HCT116 (cell line): ENCODE data around the gene IGSF9B. TPM values are rescaled to one million over a fixed set of nuclear protein-coding genes. Genes with fewer than 3 reads are reported as not detected.

Experiments used
- ATAC-seq: fragments of 200-7000 bp; cut with Tn5 transposase; 2 replicates; pipeline ENCODE4 v1.9.1; 2020; ENCODE audit warnings: mild to moderate bottlenecking, moderate library complexity
- BruUV-seq: library from RNA; stranded (reverse); fragments of 400-500 nt; replicated peaks from 2 replicates; lab custom pipeline; 2021; lab: Mats Ljungman, UMichigan
- CTCF ChIA-PET: fragments of 300-600 bp; sonication (Branson Sonifier 250); formaldehyde crosslinking; loops from one replicate; lab custom pipeline; 2021; ENCODE audit warnings: antibody characterized with exemption; lab: Charles Lee
- POLR2A ChIA-PET: fragments of 300-600, 350-600 bp; sonication (Branson Sonifier 250); formaldehyde crosslinking; loops from one replicate; lab custom pipeline; 2021; ENCODE audit warnings: antibody characterized with exemption; lab: Charles Lee
- RAD21 ChIA-PET, 2 experiments: fragments of 300-600 bp; sonication (Branson Sonifier 250); formaldehyde crosslinking; loops; one replicate each; lab custom pipeline; 2023; ENCODE audit warnings: low total read pairs in 2 of 2; ENCODE audit not compliant: uncharacterized antibody in 2 of 2, unreplicated experiment in 2 of 2, low non-redundant PET in 1 of 2; lab: Charles Lee
- DNase-seq: peaks from one replicate; pipeline ENCODE4 v3.0.0-alpha.2; 2010; ENCODE audit warnings: low read depth, low spot score
- H2AFZ ChIP-seq: fragments of 200-600 bp; shearing (Covaris generic), sonication (generic); 2 replicates; pipeline ENCODE4 v1.6.1; 2017; ENCODE audit warnings: low read depth, mixed run types, mixed read lengths, antibody characterized with exemption, low read length; ENCODE audit not compliant: poor library complexity, severe bottlenecking
- H3K27ac ChIP-seq: 2 replicates; pipeline ENCODE4 v1.5.1; 2012; ENCODE audit warnings: low read depth, low read length
- H3K27me3 ChIP-seq: fragments of 200-600 bp; sonication (generic); 2 replicates; pipeline ENCODE4 v1.6.1; 2016; ENCODE audit warnings: mixed run types, low read length, mixed read lengths; ENCODE audit not compliant: insufficient read depth
- H3K36me3 ChIP-seq, 2 experiments: fragments of 200-500 bp in 1 of 2; fragments of 200-600 bp in 1 of 2; sonication (Bioruptor generic) in 1 of 2; sonication (generic) in 1 of 2; 2 replicates each; pipeline versions ENCODE4 v1.5.1 to v1.6.1; 2014 to 2016; ENCODE audit warnings: low read length in 2 of 2, inconsistent platforms in 1 of 2, mixed read lengths in 1 of 2, mixed run types in 1 of 2; ENCODE audit not compliant: insufficient read depth in 2 of 2, control insufficient read depth in 1 of 2
- H3K4me1 ChIP-seq, 2 experiments: fragments of 200-600 bp in 1 of 2; sonication (generic) in 1 of 2; 2 replicates each; pipeline versions ENCODE4 v1.5.1 to v1.6.1; 2012 to 2017; ENCODE audit warnings: low read length in 2 of 2, inconsistent platforms in 1 of 2, mild to moderate bottlenecking in 1 of 2, mixed read lengths in 1 of 2, mixed run types in 1 of 2, moderate library complexity in 1 of 2; ENCODE audit not compliant: insufficient read depth in 2 of 2, control insufficient read depth in 1 of 2
- H3K4me2 ChIP-seq: fragments of 200-600 bp; sonication (generic); 2 replicates; pipeline ENCODE4 v1.6.1; 2017; ENCODE audit warnings: mixed run types, low read length, mixed read lengths
- H3K4me3 ChIP-seq, 2 experiments: fragments of 200-600 bp in 1 of 2; sonication (generic) in 1 of 2; replicated peaks in 1 of 2; 2 replicates each; pipeline ENCODE4 v1.5.1; 2011 to 2016; ENCODE audit warnings: low read length in 2 of 2, control low read depth in 1 of 2, low read depth in 1 of 2, mild to moderate bottlenecking in 1 of 2, mixed read lengths in 1 of 2, mixed run types in 1 of 2
- H3K79me2 ChIP-seq: fragments of 200-600 bp; sonication (generic); 2 replicates; pipeline ENCODE4 v1.6.1; 2017; ENCODE audit warnings: mild to moderate bottlenecking, mixed run types, low read length, moderate library complexity, mixed read lengths; ENCODE audit not compliant: insufficient read depth
- H3K9ac ChIP-seq: fragments of 200-600 bp; sonication (generic); 2 replicates; pipeline ENCODE4 v1.6.1; 2016; ENCODE audit warnings: low read length, mixed read lengths
- H3K9me2 ChIP-seq: fragments of 200-600 bp; sonication (generic), shearing (Covaris generic); 2 replicates; pipeline ENCODE4 v1.6.1; 2017; ENCODE audit warnings: mixed run types, mild to moderate bottlenecking, moderate library complexity; ENCODE audit not compliant: insufficient read depth
- H3K9me3 ChIP-seq, 2 experiments: fragments of 200-500 bp in 1 of 2; fragments of 200-600 bp in 1 of 2; sonication (Bioruptor generic) in 1 of 2; sonication (generic) in 1 of 2; 2 replicates each; pipeline ENCODE4 v1.6.1; 2014 to 2017; ENCODE audit warnings: low read length in 2 of 2, mixed read lengths in 2 of 2, inconsistent platforms in 1 of 2, low read depth in 1 of 2, mild to moderate bottlenecking in 1 of 2, mixed run types in 1 of 2, moderate library complexity in 1 of 2; ENCODE audit not compliant: control insufficient read depth in 1 of 2, insufficient read depth in 1 of 2
- H4K20me1 ChIP-seq: fragments of 200-600 bp; sonication (generic), shearing (Covaris generic); 2 replicates; pipeline ENCODE4 v1.6.1; 2017; ENCODE audit warnings: mixed run types, mild to moderate bottlenecking, moderate library complexity; ENCODE audit not compliant: insufficient read depth
- EGR1 ChIP-seq: IDR thresholded peaks from 2 replicates; pipeline ENCODE4 v1.6.1; 2012; ENCODE audit warnings: low read depth
- ELF1 ChIP-seq: IDR thresholded peaks from 2 replicates; pipeline ENCODE4 v1.6.1; 2012; ENCODE audit warnings: low read depth, borderline replicate concordance
- EZH2phosphoT487 ChIP-seq: fragments of 200-600 bp; IDR thresholded peaks from 2 replicates; pipeline ENCODE4 v1.6.1; 2018; ENCODE audit warnings: antibody characterized with exemption, borderline replicate concordance
- FOSL1 ChIP-seq: IDR thresholded peaks from 2 replicates; pipeline ENCODE4 v1.6.1; 2012; ENCODE audit warnings: low read depth
- POLR2A ChIP-seq: IDR thresholded peaks from 2 replicates; pipeline ENCODE4 v1.7.0; 2011; ENCODE audit warnings: borderline replicate concordance; ENCODE audit not compliant: insufficient read depth, insufficient read length; ENCODE audit errors: extremely low read depth
- RAD21 ChIP-seq: IDR thresholded peaks from 2 replicates; pipeline ENCODE4 v1.6.1; 2012; ENCODE audit warnings: low read depth, mild to moderate bottlenecking
- YY1 ChIP-seq: IDR thresholded peaks from 2 replicates; pipeline ENCODE4 v1.6.1; 2011; ENCODE audit warnings: low read length, low read depth, moderate library complexity, mild to moderate bottlenecking; ENCODE audit not compliant: insufficient replicate concordance; ENCODE audit errors: extremely low read depth
- ZBTB33 ChIP-seq: IDR thresholded peaks from 2 replicates; pipeline ENCODE4 v1.6.1; 2011; ENCODE audit warnings: mild to moderate bottlenecking, low read length, moderate library complexity; ENCODE audit not compliant: insufficient replicate concordance; ENCODE audit errors: extremely low read depth
- ZFX ChIP-seq: fragments of 450-650 bp; IDR thresholded peaks from 2 replicates; pipeline ENCODE4 v1.6.1; 2017
- ZNF274 ChIP-seq: fragments of 200-500 bp; sonication (Bioruptor generic); IDR thresholded peaks from 2 replicates; pipeline ENCODE4 v1.6.1; 2014; ENCODE audit warnings: mild to moderate bottlenecking, low read depth, low read length, inconsistent platforms
- intact Hi-C: fragments of 100-400 bp; cut with micrococcal nuclease; formaldehyde crosslinking; loops from 2 replicates; pipeline ENCODE4 v1.10.0; 2022
- total RNA-seq: library from RNA; stranded (reverse); gene quantifications from one replicate; pipeline ENCODE4 v1.2.1, GENCODE V29; 2021; ENCODE audit not compliant: unreplicated experiment
- TF ChIP-seq, protein P1 (sequence below), 3 experiments: fragments of 200-600 bp in 1 of 3; sonication (generic) in 1 of 3; IDR thresholded peaks in 2 of 3; conservative IDR thresholded peaks in 1 of 3; 2 replicates each; pipeline ENCODE4 v1.5.1; 2012 to 2017; ENCODE audit warnings: low read depth in 2 of 3, low read length in 2 of 3, antibody characterized with exemption in 1 of 3, borderline replicate concordance in 1 of 3, control low read depth in 1 of 3, mild to moderate bottlenecking in 1 of 3, mixed read lengths in 1 of 3, mixed run types in 1 of 3, moderate library complexity in 1 of 3; ENCODE audit not compliant: insufficient read depth in 1 of 3
- TF ChIP-seq, protein P2 (sequence below): IDR thresholded peaks from 2 replicates; pipeline ENCODE4 v1.6.1; 2012
- TF ChIP-seq, protein P3 (sequence below): IDR thresholded peaks from 2 replicates; pipeline ENCODE4 v1.6.1; 2012; ENCODE audit warnings: low read depth

The IGSF9B gene
- total RNA-seq, 1 experiment from 2014 or later = 12.4 TPM

GRCh38 chr11:133889893-133890292 is 66.9 kb downstream of the IGSF9B start:
- ATAC-seq = no peak
- no peak for DNase-seq
- no TSS peak for BruUV-seq
- Histone ChIP-seq H3K36me3 (no peaks in the 10 kb centered on the region), H3K4me2 (no peak overlapping the region)
- no peak for TF ChIP-seq ZFX
- TF ChIP-seq EGR1 = no peak
- TF ChIP-seq FOSL1 = no peak
- TF ChIP-seq ZBTB33 = no peak
- TF ChIP-seq ELF1 = no peak
- TF ChIP-seq POLR2A = no peak
- TF ChIP-seq, all 23 proteins: peak for 0
- ChIA-PET CTCF (no interaction called here), RAD21 (no interaction called here), POLR2A (no interaction called here)
- Histone ChIP-seq H3K4me1 (no peaks in the 10 kb centered on the region), H3K9me3 (no peaks in the 10 kb centered on the region), H3K9me2 (no peaks in the 10 kb centered on the region), H4K20me1 (no peaks in the 10 kb centered on the region), H3K4me3 (no peak overlapping the region), H3K27ac (no peak overlapping the region), H3K9ac (no peak overlapping the region), H3K79me2 (no peaks in the 10 kb centered on the region), H3K27me3 (peaks cover 37% of the 10 kb centered on the region), H2AFZ (no peak overlapping the region)
- intact Hi-C loops = no loop called here

GRCh38 chr11:133889188-133889587 is 67.6 kb downstream of the IGSF9B start:
- POLR2A ChIA-PET = no interaction called here
- ATAC-seq (no peak), DNase-seq (no peak)
- CTCF ChIA-PET = no interaction called here
- Histone ChIP-seq H3K4me3 (no peak overlapping the region), H3K4me1 (no peaks in the 10 kb centered on the region), H3K4me2 (no peak overlapping the region), H3K36me3 (no peaks in the 10 kb centered on the region), H2AFZ (no peak overlapping the region), H3K9ac (no peak overlapping the region), H3K9me3 (no peaks in the 10 kb centered on the region), H3K27me3 (peaks cover 37% of the 10 kb centered on the region), H4K20me1 (no peaks in the 10 kb centered on the region), H3K79me2 (no peaks in the 10 kb centered on the region), H3K9me2 (no peaks in the 10 kb centered on the region), H3K27ac (no peak overlapping the region)
- RAD21 ChIA-PET = no interaction called here
- no TSS peak for BruUV-seq
- intact Hi-C loops = no loop called here
- TF ChIP-seq EZH2phosphoT487 (no peak), POLR2A (no peak), ELF1 (no peak), ZNF274 (no peak), RAD21 (no peak), YY1 (no peak)
- TF ChIP-seq, protein P1, sequence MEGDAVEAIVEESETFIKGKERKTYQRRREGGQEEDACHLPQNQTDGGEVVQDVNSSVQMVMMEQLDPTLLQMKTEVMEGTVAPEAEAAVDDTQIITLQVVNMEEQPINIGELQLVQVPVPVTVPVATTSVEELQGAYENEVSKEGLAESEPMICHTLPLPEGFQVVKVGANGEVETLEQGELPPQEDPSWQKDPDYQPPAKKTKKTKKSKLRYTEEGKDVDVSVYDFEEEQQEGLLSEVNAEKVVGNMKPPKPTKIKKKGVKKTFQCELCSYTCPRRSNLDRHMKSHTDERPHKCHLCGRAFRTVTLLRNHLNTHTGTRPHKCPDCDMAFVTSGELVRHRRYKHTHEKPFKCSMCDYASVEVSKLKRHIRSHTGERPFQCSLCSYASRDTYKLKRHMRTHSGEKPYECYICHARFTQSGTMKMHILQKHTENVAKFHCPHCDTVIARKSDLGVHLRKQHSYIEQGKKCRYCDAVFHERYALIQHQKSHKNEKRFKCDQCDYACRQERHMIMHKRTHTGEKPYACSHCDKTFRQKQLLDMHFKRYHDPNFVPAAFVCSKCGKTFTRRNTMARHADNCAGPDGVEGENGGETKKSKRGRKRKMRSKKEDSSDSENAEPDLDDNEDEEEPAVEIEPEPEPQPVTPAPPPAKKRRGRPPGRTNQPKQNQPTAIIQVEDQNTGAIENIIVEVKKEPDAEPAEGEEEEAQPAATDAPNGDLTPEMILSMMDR (IDR thresholded peaks at IDR 0.05 in 2 of 3, conservative IDR thresholded peaks at IDR 0.05 in 1 of 3; ENCODE audit: borderline replicate concordance in 1 of 3, insufficient read depth in 1 of 3, low read depth in 2 of 3, low read length in 2 of 3) = no peak
- TF ChIP-seq, protein P2, sequence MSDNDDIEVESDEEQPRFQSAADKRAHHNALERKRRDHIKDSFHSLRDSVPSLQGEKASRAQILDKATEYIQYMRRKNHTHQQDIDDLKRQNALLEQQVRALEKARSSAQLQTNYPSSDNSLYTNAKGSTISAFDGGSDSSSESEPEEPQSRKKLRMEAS = no peak
- TF ChIP-seq, protein P3, sequence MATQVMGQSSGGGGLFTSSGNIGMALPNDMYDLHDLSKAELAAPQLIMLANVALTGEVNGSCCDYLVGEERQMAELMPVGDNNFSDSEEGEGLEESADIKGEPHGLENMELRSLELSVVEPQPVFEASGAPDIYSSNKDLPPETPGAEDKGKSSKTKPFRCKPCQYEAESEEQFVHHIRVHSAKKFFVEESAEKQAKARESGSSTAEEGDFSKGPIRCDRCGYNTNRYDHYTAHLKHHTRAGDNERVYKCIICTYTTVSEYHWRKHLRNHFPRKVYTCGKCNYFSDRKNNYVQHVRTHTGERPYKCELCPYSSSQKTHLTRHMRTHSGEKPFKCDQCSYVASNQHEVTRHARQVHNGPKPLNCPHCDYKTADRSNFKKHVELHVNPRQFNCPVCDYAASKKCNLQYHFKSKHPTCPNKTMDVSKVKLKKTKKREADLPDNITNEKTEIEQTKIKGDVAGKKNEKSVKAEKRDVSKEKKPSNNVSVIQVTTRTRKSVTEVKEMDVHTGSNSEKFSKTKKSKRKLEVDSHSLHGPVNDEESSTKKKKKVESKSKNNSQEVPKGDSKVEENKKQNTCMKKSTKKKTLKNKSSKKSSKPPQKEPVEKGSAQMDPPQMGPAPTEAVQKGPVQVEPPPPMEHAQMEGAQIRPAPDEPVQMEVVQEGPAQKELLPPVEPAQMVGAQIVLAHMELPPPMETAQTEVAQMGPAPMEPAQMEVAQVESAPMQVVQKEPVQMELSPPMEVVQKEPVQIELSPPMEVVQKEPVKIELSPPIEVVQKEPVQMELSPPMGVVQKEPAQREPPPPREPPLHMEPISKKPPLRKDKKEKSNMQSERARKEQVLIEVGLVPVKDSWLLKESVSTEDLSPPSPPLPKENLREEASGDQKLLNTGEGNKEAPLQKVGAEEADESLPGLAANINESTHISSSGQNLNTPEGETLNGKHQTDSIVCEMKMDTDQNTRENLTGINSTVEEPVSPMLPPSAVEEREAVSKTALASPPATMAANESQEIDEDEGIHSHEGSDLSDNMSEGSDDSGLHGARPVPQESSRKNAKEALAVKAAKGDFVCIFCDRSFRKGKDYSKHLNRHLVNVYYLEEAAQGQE = no peak
